Measurements from ENCODE around the gene SCT.

SCT gene

DNA sequence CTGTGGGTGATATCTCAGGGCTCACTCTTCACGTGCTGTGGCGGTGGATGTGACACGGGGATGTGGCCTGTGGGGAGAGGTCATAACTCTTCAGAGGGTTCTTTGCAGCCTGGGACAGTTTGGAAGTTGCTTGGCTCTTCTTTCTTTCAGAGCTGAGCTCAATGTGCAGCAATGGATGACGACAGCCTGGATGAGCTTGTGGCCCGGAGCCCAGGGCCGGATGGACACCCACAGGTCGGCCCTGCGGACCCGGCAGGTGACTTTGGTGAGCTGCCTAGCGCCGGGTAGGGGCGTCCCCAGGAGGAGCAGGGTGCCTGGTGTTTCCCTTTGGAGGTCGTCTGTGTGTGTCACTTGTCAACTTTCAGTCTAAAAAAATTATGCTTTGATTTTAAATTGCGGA, 45.6 kb downstream of the SCT start:
- DNase-seq, result no peak

DNA sequence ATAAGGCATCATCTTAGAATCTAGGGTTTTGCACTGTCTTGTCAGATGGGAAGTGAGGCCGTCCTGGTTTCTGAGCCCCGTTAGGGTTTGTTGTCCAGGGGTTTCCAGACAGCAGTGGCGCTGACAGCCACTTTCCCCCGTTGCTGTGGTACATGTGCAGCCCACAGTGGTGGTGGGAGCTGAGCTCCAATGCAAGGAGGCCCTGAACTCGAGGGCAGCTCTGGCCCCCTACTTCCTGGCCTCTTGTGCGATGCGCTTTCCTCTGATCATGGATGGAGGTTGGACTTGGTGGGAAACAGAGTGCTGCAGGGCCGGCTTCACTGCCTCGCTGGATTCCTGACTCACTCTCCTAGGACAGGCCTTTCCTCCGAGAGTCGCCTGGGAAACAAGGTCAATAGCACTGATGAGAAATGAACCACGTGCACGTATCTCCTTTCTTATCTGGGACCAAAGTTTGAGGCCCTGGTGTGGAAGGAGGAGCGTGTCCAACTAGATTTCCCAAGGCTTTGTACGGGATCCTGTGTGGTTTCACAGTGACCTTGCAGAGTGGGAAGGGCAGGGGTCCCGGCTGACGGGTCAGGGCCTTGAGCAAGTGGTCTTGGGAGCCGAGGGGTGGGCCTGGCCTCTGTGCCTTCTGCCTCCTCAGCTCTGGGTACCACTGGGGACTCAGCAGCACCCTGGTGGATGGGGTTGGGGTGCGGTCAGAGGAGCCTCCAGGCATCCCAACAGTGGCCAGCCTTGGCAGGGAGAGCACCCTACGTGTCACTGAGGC, 47.0 kb downstream of the SCT start:
- DNase-seq, result no peak

DNA sequence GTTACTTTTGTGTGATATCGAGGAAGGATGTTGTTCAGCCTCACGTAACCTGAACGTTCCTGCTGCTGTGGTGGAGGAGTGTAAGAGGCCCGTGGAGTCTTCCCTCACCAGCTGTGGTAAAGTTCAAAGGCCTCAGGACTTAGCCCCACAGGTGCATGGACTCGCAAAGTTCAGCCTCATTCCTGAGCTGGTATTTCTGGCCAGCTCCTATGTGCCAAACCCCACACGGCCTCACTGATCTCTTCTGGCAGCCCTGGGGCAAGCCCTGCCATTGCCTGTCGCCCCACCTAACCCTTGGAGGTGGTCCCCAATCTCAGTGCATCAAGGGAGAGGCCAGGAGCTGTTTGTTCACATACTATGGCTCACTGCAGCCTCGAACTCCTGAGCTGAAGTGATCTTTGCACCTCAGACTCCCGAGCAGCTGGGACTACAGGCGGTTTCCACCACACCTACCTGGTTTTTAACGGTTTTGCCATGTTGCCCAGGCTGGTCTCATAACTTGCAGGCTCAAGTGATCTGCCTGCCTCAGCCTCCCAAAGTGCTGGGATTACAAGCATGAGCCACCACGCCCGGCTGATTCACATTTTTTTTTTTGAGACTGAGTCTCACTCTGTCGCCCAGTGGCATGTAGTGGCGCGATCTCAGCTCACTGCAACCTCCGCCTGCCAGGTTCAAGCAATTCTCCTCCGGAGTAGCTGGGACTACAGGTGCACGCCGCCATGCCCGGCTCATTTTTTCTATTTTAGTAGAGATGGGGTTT, 48.5 kb downstream of the SCT start:
- no peak for DNase-seq

DNA sequence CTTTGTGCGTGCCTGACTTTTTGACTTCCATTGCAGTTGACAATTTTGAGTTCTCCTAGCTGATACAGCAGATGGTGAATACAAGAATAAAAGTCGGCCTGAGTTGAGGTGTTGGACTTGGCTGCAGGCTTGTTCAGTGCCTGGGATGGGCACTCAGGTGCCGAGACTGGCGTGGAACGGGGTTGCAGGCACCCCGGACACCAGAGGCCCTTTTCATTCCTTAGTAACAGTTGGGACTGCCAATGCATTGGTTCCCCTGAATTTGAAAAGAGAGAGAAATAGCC, 49.4 kb downstream of the SCT start:
- no peak for DNase-seq

DNA sequence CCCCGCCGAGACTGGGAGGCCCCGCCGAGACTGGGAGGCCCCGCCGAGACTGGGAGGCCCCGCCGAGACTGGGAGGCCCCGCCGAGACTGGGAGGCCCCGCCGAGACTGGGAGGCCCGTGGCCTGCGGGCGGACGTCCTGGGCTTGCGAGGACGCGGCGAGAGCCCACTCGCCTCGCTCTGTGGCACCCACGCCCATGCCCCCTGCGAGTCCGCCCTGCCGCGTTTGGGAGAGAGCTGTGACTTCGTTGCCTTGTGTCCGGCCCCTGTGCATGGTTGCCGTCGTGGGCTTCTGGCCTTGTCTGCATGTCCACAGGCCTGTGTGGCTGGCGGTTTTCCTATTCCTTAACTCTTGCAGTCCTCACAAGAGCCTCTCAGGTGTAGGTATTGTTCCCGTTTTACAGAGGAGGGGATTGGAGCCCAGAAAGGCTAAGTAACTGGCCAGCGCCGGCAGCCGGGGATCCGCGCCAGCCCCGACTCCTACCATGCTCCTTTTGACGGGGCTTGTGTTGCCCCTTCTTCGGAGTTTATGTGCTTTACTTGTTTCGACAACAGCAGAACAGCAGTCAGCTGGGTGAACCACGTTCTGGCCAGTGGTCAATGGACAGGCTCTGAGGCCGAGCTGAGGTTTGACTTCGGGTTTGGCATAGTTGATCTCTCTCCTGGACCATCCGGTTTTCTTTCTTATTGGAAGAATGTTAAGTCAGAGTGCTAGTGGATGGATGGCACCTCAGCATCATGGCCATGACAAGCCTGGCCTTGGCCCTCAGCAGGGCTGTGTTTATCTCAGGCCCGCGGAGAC, 50.0 kb downstream of the SCT start:
- no peak for DNase-seq
